HG02610 (cell line): Measurements from ENCODE around the gene BRMS1.
"Not testable (repeated sequence)": the region's sequence is repeated elsewhere in the genome, so short reads cannot be mapped to it uniquely, and the experiment has no call there.

Experiments
- ATAC-seq: cut with Tn5 transposase; IDR thresholded peaks from one replicate; pipeline ENCODE4 v1.9.1; 2021; ENCODE audit warnings: mild to moderate bottlenecking, moderate library complexity; ENCODE audit not compliant: unreplicated experiment

BRMS1 gene

DNA sequence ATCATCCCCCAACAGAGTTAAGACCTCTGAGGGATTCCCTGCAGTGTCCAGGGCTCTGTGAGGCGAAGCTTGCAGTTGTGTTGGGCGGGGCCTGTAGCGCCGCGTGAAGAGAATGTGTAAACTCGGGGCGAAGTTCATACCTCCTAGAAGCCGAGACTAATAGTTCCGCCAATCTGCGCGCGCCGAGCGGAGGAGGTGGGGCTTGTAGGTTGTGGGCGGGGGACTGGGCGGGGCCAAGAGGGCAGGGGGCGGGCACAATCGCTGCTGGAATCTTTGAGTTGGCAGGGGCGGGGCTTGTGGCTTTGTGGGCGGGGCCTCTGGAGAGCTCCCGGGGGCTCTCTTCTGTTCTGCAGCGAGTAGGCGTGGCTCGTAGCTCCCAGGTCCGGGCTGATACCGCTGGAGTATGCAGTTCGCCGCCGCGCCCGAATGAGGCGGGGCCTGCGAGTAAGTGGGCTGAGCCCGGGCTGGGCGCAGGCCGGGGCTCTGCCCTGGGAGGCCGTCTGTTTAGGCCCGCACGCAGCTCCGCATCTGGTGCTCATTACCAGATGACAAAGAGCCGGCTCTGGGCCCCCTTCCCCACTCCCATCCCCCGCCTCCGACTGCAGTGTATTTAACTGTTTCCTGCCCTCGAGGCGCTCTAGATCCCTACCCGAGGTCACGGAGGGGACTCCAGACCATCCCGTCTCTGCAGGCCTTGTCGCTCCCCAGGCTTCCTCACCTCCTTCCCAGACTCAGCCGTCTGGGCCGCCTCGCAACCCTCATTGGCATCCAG is 32.2 kb downstream of the BRMS1 start:
- ATAC-seq, result peak; percentile 53

DNA sequence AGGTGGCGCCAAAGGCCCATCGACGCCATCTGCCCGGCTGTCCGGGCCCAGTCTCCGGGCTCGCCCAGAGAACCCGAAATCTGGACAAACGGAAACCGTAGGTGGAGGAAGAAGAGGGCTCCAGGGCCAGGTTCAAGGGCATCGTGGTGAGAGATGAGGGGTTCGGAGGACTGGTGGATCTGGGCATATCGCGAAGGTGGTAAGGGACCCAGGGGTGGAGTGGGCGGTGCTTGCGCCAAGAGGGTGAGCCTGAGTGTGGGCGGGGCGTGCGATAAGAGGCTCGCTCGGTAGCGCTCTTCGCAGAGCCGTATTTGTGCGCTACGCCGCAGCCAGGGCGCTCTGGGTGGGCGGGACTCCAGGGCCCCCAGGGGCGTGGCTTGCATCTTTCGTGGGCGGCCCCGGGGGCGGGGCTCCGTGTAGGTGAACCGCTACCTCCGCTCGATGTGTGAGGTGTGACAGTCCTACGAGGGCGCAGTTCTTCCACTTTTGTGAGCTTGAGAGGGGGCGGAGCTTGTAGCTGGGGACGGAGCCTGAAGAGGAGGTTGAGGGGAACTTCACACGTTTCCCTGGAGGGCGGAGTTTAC is 32.8 kb downstream of the BRMS1 start:
- ATAC-seq, result peak; percentile 79

DNA sequence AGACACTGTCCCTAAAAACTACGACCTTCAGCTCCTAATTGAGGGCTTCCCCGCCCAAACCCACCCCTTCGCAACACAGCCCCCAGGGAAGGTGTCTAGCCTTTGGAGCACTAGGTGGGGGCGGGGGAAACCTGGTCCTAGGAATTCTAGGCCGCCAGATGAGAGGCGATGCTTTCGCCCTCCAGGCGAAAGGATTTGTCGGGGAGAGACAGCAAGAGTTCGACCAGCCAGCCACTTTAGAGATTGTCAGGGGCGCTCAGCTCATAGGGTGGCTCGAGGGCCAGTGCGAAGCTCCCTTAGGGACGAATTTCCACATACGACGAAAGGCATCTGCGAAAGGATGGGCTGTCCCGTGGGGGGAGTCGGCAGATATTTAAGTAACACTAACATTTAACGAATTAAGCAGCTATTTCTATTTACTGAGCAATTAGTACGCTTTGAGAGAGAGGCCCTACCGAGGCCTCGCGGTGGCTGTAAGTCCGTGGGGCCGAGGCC is 33.4 kb downstream of the BRMS1 start:
- ATAC-seq, result no peak

DNA sequence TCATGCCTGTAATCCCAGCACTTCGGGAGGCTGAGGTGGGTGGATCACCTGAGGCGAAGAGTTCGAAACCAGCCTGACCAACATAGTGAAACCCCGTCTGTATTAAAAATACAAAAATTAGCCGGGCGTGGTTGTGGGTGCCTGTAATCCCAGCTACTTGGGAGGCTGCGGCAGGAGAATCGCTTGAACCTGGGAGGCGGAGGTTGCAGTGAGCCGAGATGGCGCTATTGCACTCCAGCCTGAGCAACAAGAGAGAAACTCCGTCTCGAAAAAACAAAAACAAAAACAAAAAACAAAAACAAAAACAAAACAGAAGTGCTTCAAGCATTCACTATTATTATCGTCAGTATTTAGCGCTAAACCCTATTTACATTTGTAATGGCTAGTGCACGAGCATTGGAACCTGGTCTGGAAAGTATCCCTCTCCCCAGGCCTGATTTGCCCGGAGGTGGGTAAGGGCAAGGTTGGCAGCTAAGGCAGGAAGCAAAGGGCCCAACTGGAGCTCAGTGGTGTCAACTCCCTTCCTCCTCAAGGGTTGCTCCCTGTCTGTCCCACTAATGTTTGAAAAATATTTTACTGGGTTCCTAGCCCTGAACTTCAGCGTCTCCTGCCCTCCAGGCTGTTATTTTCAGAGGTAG is 34.0 kb downstream of the BRMS1 start:
- ATAC-seq, result not testable (repeated sequence)

DNA sequence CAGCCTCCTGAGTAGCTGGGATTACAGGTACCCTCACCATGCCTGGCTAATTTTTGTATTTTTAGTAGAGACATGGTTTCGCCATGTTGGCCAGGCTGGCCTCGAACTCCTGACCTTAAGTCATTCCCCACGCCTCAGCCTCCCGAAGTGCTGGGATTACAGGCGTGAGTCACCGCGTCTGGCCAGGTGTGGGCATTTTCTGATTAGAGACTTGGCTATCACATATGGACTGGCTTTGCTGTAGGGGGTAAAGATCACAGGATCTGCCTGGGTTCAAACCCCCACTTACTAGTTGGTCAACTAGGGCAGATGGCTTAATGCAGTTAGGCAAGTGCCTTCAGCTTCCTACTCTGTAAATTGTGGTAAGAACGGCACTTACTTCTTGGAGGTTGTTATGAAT is 34.6 kb downstream of the BRMS1 start:
- no peak for ATAC-seq

DNA sequence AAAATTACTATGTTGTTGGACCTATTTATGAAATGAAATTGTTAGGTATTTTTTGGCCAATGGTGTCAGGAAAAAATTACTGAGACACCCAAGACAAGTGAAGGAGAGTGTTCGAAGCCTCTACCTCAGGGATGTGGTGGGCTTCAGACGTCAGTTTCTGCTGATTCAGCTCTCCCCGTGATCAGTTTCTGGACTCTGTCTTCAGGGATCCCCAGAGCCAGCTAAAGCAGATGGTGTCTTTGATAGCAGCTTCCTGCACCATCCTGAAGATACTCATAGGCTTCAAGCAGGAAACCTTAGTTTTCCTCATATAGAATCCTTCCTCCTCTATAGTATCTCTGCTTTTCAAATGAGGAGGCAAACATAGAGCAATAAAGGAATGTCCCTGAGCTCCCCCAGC is 35.4 kb downstream of the BRMS1 start:
- ATAC-seq, result no peak

DNA sequence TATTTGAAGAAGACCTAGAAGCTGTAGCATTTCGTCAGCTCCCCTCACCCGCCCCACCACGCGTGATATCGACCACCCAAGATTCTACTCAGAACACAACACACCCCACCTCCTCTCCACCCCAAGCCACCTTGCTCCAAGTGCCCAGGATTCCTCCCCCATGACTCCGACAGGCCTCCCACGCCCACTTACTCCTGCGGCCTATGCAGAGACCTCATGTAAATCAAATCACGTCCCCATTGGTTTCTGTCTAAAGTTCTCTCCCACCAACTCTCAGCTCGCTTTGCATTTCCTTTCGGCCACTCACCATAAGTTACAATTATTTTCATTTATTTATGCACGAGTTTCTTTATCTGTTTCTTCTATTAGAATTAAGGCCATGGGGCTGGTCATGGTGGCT is 42.2 kb downstream of the BRMS1 start:
- ATAC-seq, result no peak

DNA sequence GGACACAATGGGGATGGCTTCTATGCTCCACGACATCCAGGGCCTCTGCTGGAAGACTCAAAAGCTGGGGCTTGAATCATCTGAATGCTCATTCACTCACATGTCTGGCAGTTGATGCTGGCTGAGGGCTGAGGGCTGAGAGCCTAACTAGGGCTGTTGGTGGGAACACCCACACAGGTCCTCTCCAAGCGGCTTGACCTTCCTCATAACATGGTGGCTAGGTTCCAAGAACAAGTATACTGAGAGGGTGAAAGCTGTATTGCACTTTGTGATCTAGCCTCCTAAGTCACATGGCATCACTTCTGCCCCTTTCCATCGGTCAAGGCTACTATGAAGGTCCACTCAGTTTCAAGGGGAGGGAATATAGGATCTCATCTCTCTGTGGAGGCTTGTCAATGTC is 45.7 kb downstream of the BRMS1 start:
- no peak for ATAC-seq

DNA sequence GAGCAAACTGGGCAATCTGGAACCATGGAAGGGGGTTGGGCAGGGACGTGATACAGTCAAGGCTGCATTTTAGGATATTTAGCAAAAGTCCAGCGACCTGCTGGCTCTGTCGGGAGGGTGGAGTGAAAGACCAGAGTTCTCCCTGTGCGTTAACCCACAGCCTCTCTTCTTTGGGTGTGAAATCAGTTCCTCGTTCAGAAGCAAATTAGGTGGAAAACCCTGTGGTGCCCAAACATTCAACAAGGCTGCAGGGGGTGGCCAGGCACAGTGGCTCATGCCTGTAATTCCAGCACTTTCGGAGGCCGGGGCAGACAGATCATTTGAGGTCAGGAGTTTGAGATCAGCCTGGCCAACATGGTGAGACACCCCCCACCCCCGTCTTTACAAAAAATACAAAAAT is 47.3 kb downstream of the BRMS1 start:
- ATAC-seq, result no peak

DNA sequence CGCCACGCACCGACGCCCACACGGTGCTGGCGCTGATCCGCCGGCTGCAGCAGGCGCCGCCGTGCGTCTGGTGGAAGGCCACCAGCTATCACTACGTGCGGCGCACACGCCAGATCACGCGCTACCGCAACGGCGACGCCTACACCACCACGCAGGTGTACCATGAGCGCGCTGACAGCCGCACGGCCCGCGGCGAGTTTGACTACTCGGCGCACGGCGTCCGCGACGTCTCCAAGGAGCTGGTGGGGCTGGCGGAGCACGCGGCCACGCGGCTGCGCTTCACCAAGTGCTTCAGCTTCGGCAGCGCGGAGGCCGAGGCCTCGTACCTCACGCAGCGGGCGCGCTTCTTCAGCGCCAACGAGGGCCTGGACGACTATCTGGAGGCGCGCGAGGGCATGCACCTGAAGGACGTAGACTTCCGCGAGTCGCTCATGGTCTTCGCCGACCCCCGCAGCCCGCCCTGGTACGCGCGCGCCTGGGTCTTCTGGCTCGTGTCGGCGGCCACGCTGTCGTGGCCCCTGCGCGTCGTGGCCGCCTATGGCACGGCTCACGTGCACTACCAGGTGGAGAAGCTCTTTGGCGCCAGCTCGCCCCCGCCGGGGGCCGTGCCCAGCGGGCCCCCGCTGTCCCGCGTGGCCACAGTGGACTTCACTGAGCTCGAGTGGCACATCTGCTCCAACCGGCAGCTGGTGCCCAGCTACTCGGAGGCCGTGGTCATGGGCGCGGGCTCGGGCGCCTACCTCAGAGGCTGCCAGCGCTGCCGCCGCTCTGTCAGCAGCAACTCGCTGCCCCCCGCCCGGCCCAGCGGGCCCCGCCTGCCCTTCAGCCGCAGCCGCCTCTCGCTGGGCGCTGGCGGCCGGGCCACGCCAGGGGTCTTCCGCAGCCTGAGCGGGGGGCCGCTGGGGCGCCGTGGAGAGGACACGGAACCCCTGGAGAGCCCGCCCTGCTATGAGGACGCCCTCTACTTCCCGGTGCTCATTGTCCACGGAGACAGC is 50.0 kb downstream of the BRMS1 start:
- ATAC-seq, result no peak

DNA sequence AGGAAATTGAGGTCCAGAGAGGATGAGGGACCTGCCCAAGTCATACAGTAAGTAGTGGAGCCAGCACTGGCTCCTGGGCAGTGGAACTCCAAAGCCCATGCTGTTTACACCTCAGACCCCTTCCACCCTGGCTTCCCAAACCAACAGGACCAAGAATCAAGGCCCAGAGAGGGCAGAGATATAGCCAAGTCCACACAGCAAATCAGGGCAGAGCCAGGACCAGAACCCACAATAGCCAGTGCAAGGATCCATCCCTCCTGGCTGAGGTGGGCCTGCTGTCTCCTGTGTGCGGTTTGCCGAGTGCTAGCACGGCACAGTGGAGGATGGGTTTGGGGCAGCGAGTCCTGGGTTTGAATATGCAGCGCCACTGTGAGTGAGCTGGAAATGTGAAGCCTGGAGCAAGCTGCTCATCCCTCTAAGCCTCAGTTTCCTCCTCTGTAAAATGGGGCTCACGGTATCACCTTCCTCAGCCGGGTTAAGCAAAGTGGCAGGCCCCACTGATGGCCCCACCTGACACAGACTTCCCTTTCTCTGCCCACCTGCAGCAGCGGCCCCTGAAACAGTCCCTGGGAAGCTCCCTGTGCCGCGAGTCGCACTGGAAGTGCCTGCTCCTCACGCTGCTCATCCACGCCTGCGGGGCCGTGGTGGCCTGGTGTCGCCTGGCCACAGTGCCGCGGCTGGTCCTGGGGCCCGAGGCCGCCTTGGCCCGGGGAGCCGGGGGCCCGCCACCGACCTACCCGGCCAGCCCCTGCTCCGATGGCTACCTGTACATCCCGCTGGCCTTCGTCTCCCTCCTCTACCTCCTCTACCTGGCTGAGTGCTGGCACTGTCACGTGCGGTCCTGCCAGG is 50.9 kb downstream of the BRMS1 start:
- no peak for ATAC-seq

DNA sequence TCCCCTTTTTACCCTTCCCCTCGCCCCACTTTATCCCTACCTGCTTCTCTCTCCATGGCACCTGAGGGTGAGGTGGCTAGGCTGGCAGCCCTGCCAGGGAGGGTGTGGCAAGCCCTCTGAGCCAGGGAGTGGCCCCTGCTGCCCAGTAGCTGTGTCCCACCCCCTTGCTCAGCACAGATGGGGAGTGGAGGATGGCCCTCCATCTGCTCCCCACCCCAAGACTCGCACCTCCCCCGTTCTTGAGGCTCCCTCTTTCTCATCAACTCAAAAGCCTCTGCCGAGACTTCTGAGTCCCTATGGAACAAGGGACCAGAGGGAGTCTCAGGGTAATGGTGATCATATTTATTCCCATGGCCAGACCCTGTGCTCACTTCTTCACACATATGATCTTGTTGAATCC is 51.6 kb downstream of the BRMS1 start:
- ATAC-seq, result no peak

DNA sequence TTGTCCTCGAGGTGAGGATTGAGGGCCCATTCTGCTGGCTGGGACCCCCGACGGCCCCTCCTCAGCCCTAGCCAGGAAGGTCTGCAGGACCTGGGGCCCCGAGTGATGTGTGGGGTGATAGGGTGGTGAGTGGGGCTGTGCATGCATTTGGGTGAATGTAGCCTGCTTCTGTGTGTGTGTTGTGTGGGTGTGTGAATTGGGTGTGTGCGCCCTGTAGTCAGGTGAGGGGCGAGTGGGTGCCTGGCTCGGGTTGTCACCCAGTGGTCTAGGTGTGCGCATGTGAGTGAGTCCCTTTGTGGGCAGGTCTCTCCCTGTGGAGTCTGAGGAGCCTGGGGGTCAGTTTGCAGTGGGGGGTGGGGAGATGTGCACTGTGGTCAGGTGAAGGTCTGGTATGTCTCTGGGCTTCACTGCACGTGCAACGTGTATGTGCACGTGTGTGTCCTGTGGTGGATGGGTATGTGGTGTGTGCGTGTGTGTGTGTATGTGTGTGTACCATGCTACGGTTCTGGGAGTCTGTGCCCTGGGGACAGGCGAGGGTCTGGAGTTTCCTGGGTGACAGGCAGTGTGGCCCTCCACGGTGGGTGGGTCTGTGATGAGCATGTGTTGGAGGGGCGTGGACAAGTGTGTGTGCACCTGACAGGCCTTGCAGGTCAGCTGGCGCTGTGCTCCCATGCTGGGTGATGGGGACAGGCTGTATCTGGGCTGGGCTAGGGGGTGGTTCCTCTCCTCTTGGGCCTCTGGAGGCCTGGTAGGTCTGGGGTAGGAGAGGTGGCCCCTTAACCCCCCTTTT is 52.2 kb downstream of the BRMS1 start:
- no peak for ATAC-seq

DNA sequence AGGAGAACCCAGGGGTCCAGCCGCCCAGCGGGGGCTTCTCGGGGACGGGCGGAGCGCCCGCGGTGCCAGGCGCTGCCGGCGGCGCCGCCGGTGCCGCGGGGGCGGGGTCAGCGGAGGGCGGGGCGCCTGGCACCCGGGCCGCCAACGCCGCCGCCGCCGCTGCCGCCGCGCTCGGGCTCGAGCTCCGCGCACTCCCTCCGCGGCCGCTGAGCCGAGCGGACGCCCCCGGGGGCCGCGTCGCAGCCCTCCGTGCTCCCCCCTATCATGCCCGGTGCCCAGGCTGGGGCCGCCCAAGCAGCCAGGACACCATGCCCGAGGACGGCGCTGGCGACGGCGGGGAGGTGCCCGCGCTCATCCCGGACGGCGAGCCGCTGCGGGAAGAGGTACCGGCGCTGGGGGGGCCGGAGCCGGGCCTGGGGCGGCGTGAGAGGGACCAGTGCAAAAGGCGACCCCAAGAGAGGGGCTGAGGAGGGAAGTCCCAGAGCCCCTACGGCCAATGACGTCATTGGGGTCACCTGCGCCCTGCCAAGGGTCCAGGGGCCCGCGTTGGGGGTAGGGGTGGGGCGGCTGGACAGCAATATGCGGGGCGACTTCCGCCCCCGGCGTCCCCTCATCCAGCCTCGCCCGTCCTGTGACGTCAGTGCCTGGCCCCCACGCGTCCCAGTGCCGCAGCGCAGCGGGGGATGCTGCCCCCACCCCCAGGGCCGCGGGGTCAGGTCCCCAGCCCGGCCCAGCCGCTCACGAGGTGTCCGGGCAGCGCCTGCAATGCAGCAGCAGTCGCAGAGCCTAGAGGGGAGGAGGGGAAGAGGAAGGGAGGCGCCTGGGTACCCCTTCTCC is 53.0 kb downstream of the BRMS1 start, which contains the start of gene TMEM151A:
Gene TMEM151A, plus strand, starts transcription at position 189 of the 837 bp plus-strand sequence. Its CDS starts 120 bp downstream, at position 309.
- no peak for ATAC-seq

DNA sequence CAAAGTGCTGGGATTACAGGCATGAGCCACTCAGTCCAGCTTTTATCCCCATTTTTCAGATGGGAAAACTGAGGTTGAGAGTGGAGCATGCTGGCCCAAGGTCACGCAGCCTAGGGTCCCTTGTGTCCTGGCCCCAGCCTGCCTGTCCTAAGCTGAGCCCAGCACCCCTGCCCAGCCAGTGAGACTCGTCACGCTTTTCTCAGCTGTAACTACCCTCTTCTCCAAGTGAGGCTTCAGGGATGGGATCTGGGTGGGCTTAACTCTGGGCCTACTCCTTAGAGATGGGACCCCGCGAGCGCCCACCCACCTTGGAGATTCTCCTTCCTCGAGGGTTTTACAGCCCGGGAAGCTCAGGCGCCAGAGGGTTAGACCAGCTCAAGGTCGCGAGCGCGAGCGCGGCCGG is 53.6 kb downstream of the BRMS1 start:
- ATAC-seq, result no peak

DNA sequence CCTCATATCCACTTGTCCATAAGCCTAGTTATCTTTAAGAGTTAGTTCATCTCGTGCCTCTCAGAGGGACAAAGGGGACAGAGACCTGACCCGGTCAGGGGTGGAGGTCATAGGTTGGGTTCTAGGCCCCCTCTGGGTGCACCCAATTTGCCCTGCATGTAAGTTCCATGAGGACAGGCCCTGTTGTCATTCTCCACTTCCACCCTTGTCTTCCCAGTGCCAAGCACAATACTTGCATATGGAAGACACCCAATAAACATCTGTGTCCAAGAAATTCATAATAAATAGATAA is 54.6 kb downstream of the BRMS1 start:
- ATAC-seq, result no peak

DNA sequence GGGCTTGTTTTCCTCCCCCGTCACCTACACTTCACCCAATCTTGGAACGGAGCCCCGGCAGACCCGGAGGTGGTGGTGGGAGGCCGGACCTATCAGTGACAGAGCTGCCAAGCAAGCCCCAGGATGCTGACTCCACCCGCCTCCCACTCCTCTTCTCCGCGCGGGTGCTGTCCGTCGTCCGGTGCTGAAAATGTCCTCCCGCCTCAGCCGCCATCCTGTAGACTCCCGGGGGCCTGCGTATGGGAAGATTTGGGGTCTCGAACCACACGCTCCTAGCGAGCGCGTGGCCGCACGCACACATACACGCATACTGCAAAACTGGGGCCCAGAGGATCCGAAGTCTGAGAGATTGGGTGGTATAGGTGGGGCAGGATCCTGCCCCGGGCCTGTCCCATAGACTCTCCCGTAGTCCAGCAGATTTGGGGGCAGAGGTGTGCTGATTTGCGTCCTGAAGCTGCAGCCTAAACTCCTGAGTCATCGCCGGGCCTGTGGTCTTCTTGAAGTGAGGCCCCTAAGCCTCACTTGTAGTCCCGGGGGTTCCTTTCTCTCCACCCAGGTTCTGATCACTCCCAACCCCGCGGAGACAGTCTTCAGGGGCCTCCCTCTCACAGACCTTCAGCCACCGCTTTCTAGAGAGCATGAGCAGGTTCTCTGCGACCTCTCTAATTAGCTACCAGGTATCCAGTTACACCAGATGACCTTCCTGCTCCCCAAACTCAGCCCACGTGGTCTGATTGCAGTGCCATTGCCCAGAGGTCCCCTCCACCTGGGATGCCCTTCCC is 55.2 kb downstream of the BRMS1 start:
- peak; percentile 27 for ATAC-seq
